A673 (cell line): ENCODE results near the gene RASGRP1. TPM values are rescaled to one million over a fixed set of nuclear protein-coding genes. Genes with fewer than 3 reads are reported as not detected.

ENCODE experiments used
- BruUV-seq: library from RNA; stranded (reverse); fragments of 400-500 nt; replicated peaks from 2 replicates; lab custom pipeline; 2021; lab: Mats Ljungman, UMichigan
- CTCF ChIA-PET: fragments of 300-600 bp; sonication (Branson Sonifier 250); formaldehyde crosslinking; loops from one replicate; lab custom pipeline; 2022; ENCODE audit warnings: antibody characterized with exemption; lab: Charles Lee
- POLR2A ChIA-PET: fragments of 300-600 bp; sonication (Branson Sonifier 250); formaldehyde crosslinking; loops from one replicate; lab custom pipeline; 2022; ENCODE audit warnings: antibody characterized with exemption; ENCODE audit not compliant: low non-redundant PET; lab: Charles Lee
- DNase-seq: peaks from one replicate; pipeline ENCODE4 v3.0.0-alpha.2; 2015; ENCODE audit warnings: low spot score
- H3K27ac ChIP-seq: fragments of 200-600 bp; sonication (generic); 2 replicates; pipeline ENCODE4 v1.5.1; 2016; ENCODE audit warnings: mixed run types, low read depth, mild to moderate bottlenecking, mixed read lengths, antibody characterized with exemption, low read length; ENCODE audit not compliant: poor library complexity, severe bottlenecking
- H3K27me3 ChIP-seq: fragments of 200-600 bp; sonication (generic); replicated peaks from 2 replicates; pipeline ENCODE4 v1.6.1; 2017; ENCODE audit warnings: mixed run types, low read depth, mild to moderate bottlenecking, mixed read lengths, antibody characterized with exemption, low read length; ENCODE audit not compliant: insufficient read depth, poor library complexity
- H3K36me3 ChIP-seq: fragments of 200-600 bp; sonication (generic); 2 replicates; pipeline ENCODE4 v1.6.1; 2016; ENCODE audit warnings: mixed run types, mild to moderate bottlenecking, mixed read lengths, antibody characterized with exemption, low read length; ENCODE audit not compliant: insufficient read depth, poor library complexity, severe bottlenecking
- H3K4me1 ChIP-seq: fragments of 200-600 bp; sonication (generic); 2 replicates; pipeline ENCODE4 v1.6.1; 2017; ENCODE audit warnings: mixed run types, mild to moderate bottlenecking, mixed read lengths, antibody characterized with exemption, low read length; ENCODE audit not compliant: insufficient read depth, poor library complexity, severe bottlenecking
- H3K4me3 ChIP-seq: fragments of 200-600 bp; sonication (generic); 2 replicates; pipeline ENCODE4 v1.5.1; 2016; ENCODE audit warnings: low read depth, mixed run types, mild to moderate bottlenecking, mixed read lengths, low read length; ENCODE audit not compliant: poor library complexity, severe bottlenecking
- H3K9me3 ChIP-seq: fragments of 200-600 bp; sonication (generic); 2 replicates; pipeline ENCODE4 v1.6.1; 2016; ENCODE audit warnings: mixed run types, low read depth, mild to moderate bottlenecking, mixed read lengths, antibody characterized with exemption, low read length; ENCODE audit not compliant: poor library complexity, severe bottlenecking
- EZH2 ChIP-seq: fragments of 200-600 bp; sonication (generic); IDR thresholded peaks from 2 replicates; pipeline ENCODE4 v1.6.1; 2017; ENCODE audit warnings: borderline replicate concordance, low read depth, mild to moderate bottlenecking, mixed read lengths, antibody characterized with exemption, low read length; ENCODE audit not compliant: poor library complexity, severe bottlenecking
- intact Hi-C: fragments of 100-400 bp; cut with micrococcal nuclease; formaldehyde crosslinking; loops from one replicate; pipeline ENCODE4 v1.10.0; 2022; ENCODE audit not compliant: unreplicated experiment
- total RNA-seq: library from RNA; stranded (reverse); gene quantifications from 2 replicates; pipeline ENCODE4 v1.2.3, GENCODE V29; 2021
- TF ChIP-seq, protein P1 (sequence below): fragments of 300-800, 200-600 bp; sonication (generic); conservative IDR thresholded peaks from 2 replicates; pipeline ENCODE4 v1.5.1; 2017; ENCODE audit warnings: low read depth, mild to moderate bottlenecking, antibody characterized with exemption, low read length, moderate library complexity, mixed read lengths

Gene RASGRP1
- total RNA-seq, 1 experiment from 2014 or later = not detected

DNA sequence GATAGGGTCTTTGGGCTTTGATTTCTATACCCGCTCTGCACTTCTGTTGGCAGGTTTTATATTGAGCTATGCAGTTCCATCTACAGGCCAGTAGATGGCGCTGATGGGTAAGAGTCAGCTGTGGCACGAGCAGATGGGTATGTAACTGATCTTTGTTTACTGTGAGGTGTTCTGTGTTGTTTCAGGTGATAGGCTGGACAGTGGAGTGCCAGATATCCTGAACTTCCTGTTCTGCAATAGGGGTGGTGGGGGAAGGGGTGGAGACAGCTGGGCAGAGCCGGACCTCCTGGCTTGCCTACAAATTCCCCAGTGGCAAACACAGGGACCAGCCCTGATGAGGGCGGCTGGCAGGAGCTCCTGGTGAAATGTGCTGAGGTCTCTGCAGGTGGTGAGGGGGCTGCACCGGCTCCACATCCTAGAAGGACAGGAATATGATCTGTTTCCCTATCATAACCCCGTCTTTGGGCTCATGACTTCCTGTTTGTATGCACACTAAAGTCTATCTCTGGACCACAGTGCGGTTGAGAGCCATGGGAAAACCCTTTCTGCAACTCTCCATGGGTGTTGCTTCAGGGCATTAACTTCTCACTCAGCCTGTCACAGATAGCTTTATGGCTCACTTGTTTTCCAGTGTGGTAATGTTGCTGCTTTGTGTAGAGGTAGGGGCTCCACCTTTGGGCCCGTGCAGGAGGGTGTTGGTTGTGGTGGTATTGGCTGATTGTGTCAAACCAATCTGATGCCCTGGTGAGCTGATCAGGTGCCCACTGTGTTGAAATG lies 124.1 kb downstream of the RASGRP1 start:
- no peak overlapping the region for H3K4me3 ChIP-seq
- POLR2A ChIA-PET = no interaction called here
- no peak overlapping the region for H3K27ac ChIP-seq
- CTCF ChIA-PET = interaction anchor here (0.6 to 3.2 kb wide), 16 partner anchors 11 to 445 kb away, joined by 3 to 25 read pairs (median 4); partner anchors contain the start of gene FAM98B
- no peaks in the 10 kb centered on the region for H3K36me3 ChIP-seq
- no peaks in the 10 kb centered on the region for H3K9me3 ChIP-seq
- intact Hi-C loops = loop anchor here (1.0 kb wide), 1 partner anchor 259 kb away; no protein-coding TSS in a partner anchor
- H3K27me3 ChIP-seq = peaks cover 24% of the 10 kb centered on the region
- DNase-seq = peak; percentile 63
- no TSS peak for BruUV-seq
- TF ChIP-seq, protein P1, sequence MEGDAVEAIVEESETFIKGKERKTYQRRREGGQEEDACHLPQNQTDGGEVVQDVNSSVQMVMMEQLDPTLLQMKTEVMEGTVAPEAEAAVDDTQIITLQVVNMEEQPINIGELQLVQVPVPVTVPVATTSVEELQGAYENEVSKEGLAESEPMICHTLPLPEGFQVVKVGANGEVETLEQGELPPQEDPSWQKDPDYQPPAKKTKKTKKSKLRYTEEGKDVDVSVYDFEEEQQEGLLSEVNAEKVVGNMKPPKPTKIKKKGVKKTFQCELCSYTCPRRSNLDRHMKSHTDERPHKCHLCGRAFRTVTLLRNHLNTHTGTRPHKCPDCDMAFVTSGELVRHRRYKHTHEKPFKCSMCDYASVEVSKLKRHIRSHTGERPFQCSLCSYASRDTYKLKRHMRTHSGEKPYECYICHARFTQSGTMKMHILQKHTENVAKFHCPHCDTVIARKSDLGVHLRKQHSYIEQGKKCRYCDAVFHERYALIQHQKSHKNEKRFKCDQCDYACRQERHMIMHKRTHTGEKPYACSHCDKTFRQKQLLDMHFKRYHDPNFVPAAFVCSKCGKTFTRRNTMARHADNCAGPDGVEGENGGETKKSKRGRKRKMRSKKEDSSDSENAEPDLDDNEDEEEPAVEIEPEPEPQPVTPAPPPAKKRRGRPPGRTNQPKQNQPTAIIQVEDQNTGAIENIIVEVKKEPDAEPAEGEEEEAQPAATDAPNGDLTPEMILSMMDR = peak; percentile 97
- TF ChIP-seq EZH2 = no peak
- no peaks in the 10 kb centered on the region for H3K4me1 ChIP-seq

Other genes with a start within 250 kb of the RASGRP1 start
- gene FAM98B, start 110.7 kb downstream of the RASGRP1 start, total RNA-seq = 45.0 and 50.9 TPM in 2 replicates